Ectodermal cell (in vitro differentiated cells): ENCODE results near the gene IFI27.
A peak's percentile ranks its signal among the peaks of the same experiment; 100 is the strongest.

Experiments
- H3K27ac ChIP-seq: 2 replicates; pipeline ENCODE4 v1.7.0; 2013; ENCODE audit warnings: mild to moderate bottlenecking, low read depth, low read length; ENCODE audit not compliant: insufficient read depth, poor library complexity, severe bottlenecking
- H3K27me3 ChIP-seq: 2 replicates; pipeline ENCODE4 v1.7.0; 2013; ENCODE audit warnings: mild to moderate bottlenecking, low read length; ENCODE audit not compliant: insufficient read depth, control insufficient read depth, poor library complexity, severe bottlenecking
- H3K36me3 ChIP-seq: one replicate; pipeline ENCODE4 v1.7.0; 2013; ENCODE audit warnings: low read length; ENCODE audit not compliant: control insufficient read depth, insufficient read depth
- H3K4me1 ChIP-seq: one replicate; pipeline ENCODE4 v1.7.0; 2013; ENCODE audit warnings: low read length; ENCODE audit not compliant: control insufficient read depth, insufficient read depth
- H3K4me3 ChIP-seq: 2 replicates; pipeline ENCODE4 v1.7.0; 2013; ENCODE audit warnings: low read depth, low read length, control low read depth; ENCODE audit not compliant: insufficient read depth
- H3K9me3 ChIP-seq: 2 replicates; pipeline ENCODE4 v1.7.0; 2013; ENCODE audit warnings: mild to moderate bottlenecking, low read length, moderate library complexity; ENCODE audit not compliant: control insufficient read depth
- WGBS, 2 experiments: methylation state at CpG; one replicate each; pipeline ENCODE4 v1.1.7; 2013; ENCODE audit warnings: missing lambda C conversion rate in 2 of 2; 5-methylcytosine and 5-hydroxymethylcytosine counted together

IFI27 gene

DNA sequence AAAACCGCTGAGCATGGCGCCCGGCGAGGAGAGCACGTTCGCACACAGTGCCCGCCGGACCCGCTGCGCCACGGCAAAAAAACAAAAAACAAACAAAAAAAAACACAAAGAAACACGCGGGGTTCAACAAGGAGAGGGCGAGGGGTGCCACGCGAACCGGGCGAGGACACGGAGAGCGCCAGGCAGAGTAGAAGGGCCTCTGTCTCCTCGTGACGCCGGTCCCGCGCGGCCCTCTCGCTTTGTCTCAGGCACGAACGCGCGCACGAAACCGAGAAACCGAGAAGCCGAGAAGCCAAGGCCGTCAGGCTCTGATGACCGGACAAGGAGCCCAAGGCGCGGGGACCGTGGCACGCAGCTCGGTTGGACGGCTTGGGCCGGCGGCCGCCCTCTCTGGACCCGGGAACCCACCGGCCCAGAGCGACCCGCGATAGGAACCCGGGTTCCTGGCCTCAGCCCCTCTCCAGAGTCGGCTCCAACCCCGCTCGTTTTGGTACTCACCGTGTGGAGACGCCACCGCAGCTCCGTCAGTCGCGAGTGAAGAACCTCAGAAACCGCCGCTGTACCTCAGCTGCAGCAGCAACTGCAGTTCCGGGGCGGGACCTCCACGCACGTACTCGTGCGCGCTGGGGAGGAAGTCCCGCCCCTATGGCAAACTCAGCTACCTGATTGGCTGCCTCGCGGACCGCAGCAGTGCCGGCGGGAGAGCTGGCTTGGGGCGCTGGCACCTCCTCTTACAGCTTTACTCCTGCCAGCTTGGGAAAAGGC lies 29.7 kb upstream of the IFI27 start, which contains the start of the genes DDX24 and IFI27L1:
Gene DDX24 (minus strand): TSS at position 582 of the 765 bp plus-strand sequence. CDS start 1,460 bp downstream, outside the sequence.
Gene IFI27L1 (plus strand): TSS at position 690 of the 765 bp plus-strand sequence. CDS start 15,628 bp downstream, outside the sequence.
- peak within 1 kb of the TSS; percentile 92 for H3K4me3 ChIP-seq
- H3K9me3 ChIP-seq = no peaks in the 10 kb centered on the region
- no peaks in the 10 kb centered on the region for H3K27me3 ChIP-seq
- H3K27ac ChIP-seq = peak within 1 kb of the TSS; percentile 60
- peaks cover 22% of the 10 kb centered on the region for H3K4me1 ChIP-seq
- peaks cover 15% of the 10 kb centered on the region for H3K36me3 ChIP-seq
- 0% methylated on average over 77 of the region's 77 CpGs for WGBS, 2 experiments

DNA sequence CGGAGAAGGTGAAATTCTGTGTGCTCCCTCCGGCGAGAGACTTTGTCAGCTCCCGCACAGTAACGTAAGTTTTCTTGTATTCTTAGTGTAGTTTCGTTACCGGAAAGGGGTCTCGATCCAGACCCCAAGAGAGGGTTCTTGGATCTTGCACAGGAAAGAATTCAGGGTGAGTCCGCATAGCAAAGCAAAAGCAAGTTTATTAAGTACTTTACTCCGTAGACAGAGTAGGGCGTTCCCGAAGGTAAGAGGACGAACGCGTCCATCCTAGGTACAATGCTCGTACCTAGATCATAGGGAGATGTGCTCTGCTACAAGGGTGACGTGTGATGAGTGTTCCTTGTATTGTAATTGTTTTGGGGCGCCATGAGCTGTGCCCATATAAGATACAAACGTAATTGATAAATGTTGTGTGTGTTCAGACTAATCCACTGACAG lies 29.1 kb upstream of the IFI27 start:
- H3K27ac ChIP-seq = no peak overlapping the region
- 4 to 6% methylated on average over 19 of the region's 19 CpGs for WGBS, 2 experiments
- H3K4me3 ChIP-seq = peak overlapping the region; percentile 92
- peaks cover 14% of the 10 kb centered on the region for H3K36me3 ChIP-seq
- no peaks in the 10 kb centered on the region for H3K9me3 ChIP-seq
- H3K4me1 ChIP-seq = peaks cover 22% of the 10 kb centered on the region
- H3K27me3 ChIP-seq = no peaks in the 10 kb centered on the region

DNA sequence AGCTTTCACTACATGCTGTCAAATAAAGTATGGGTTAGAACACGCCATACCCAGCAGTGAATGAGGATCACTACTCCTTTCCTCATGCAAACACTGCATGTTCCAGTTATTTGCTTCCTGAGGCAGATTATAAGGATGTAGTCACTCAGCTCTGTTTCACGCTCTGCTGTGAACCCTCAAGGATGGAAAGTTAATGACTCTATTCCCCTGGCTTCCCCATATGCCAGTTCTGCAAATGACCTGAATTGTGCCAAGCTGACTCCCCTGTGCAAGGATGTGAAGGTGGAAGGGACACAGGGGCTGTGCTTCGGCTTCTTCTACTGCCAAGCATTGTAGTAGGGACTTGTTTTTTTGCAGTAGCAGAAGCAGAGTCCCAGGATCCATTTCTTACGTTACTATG lies 22.6 kb upstream of the IFI27 start:
- Histone ChIP-seq H3K4me3 (no peak overlapping the region), H3K4me1 (no peaks in the 10 kb centered on the region), H3K36me3 (no peaks in the 10 kb centered on the region), H3K27ac (no peak overlapping the region), H3K27me3 (no peaks in the 10 kb centered on the region), H3K9me3 (no peaks in the 10 kb centered on the region)
- WGBS, 2 experiments = 85 to 86% methylated on average over 4 of the region's 4 CpGs

DNA sequence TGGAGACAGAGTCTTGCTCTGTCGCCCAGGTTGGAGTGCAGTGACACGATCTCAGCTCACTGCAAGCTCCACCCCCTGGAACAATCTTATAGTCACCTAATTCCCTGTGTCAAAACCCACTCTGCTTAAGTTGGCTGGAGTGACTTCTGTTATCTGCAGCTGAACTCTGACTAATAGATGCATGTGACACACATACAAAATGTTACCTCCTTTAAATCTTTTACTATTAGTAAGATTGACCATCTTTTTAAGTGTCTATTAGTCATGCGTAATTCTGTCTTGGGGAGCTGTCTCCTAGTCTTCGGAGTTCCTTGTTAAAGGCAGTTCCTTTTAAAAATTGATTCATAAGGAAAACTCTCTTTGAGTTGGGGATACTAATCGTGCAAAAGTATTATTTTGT lies 22.0 kb upstream of the IFI27 start:
- H3K9me3 ChIP-seq = no peaks in the 10 kb centered on the region
- 89 to 92% methylated on average over 4 to 5 of the region's 5 CpGs for WGBS, 2 experiments
- H3K4me3 ChIP-seq = no peak overlapping the region
- H3K36me3 ChIP-seq = no peaks in the 10 kb centered on the region
- H3K4me1 ChIP-seq = no peaks in the 10 kb centered on the region
- H3K27ac ChIP-seq = no peak overlapping the region
- H3K27me3 ChIP-seq = no peaks in the 10 kb centered on the region

DNA sequence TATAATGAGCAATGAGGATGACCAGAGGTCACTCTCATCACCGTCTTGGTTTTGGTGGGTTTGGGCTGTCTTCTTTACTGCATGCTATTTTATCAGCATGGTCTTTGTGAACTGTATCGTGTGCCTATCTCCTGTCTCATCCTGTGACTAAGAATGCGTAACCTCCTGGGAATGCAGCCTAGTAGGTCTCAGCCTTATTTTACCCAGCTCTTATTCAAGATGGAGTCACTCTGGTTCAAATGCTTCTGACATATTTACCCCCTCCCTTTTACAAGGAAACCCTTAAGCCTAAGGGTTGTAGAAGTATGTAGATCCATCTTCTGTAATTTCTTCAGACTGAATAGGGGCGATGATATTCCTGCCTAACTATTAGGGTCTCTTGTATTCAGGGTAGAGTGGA lies 21.1 kb upstream of the IFI27 start:
- Histone ChIP-seq H3K27ac (no peak overlapping the region), H3K9me3 (no peaks in the 10 kb centered on the region), H3K27me3 (no peaks in the 10 kb centered on the region), H3K36me3 (no peaks in the 10 kb centered on the region), H3K4me3 (no peak overlapping the region), H3K4me1 (no peaks in the 10 kb centered on the region)
- 93 to 94% methylated on average over 4 of the region's 4 CpGs for WGBS, 2 experiments

DNA sequence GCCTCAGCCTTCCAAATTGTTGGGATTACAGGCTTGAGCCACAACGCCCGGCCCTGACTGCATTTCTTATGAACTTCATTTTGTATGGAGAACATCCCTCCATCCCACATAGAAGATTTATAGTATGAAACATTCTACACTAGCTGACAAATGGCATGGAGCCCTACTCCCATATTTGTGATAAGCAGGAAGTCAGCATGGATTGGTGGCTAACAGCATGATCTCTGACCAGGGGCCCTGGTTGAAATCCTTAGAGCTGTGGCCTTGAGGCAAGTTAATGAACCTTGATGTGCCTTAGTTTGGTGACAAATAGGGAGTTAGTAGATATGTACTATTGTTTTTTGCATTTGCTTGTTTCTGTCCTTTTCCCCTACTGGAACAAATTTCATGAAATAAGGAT lies 17.1 kb upstream of the IFI27 start:
- Histone ChIP-seq H3K4me1 (no peaks in the 10 kb centered on the region), H3K9me3 (no peaks in the 10 kb centered on the region), H3K27ac (no peak overlapping the region), H3K36me3 (no peaks in the 10 kb centered on the region), H3K4me3 (no peak overlapping the region), H3K27me3 (no peaks in the 10 kb centered on the region)
- 84 to 100% methylated on average over 2 of the region's 2 CpGs for WGBS, 2 experiments

DNA sequence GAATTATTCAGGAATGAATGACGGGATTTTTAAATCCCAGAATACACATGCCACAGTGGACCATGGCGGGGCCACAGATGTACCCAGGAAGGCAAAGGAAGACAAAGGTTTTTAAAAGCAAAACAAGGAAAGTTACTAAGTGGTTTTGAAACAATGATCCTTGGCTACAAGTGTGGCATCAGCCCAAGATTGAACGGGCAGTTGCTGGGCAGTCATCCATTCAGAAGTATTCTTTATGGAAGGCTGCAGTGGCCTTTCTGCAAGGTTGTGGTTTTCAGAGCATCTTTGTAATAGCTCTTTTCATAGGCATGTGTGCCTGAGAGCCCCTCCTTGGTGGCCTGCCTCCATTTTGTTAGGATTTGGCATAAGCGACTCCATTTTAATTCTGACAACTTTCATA lies 13.4 kb upstream of the IFI27 start:
- H3K4me3 ChIP-seq = no peak overlapping the region
- no peaks in the 10 kb centered on the region for H3K4me1 ChIP-seq
- no peak overlapping the region for H3K27ac ChIP-seq
- H3K27me3 ChIP-seq = no peaks in the 10 kb centered on the region
- 92% methylated on average over 4 of the region's 4 CpGs for WGBS, 2 experiments
- no peaks in the 10 kb centered on the region for H3K9me3 ChIP-seq
- H3K36me3 ChIP-seq = no peaks in the 10 kb centered on the region

DNA sequence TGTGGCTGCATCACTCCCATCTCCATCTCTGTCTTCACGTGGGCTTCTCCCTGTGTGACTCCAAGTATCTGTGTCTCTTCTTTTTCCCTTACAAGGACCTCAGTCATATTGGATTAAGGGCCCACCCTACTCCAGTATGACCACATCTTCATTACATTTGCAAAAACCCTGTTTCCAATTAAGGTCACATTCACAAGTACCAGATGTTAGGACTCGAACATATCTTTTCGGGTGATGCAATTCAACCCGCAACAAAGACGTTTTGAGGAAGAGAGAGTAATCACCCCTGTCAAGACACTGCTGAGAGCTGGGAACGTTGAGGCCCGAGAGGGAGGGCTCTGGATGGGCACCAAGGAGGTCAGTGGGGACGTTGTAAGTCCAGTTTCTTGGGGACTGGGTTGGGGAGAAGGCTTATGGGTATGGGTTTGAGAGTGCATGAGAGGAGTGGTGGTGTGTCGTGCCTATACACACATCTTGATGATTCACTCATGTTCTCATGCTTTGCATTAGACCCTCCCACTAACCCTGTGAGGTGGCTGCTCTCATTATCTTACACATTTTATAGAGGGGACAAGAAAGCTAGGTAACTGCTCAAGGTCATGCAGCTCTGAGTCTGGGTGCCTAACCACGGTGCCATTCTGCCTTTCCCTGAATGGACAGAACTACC lies 12.1 kb upstream of the IFI27 start:
- WGBS, 2 experiments = 92 to 95% methylated on average over 10 of the region's 10 CpGs
- H3K27me3 ChIP-seq = no peaks in the 10 kb centered on the region
- no peak overlapping the region for H3K27ac ChIP-seq
- H3K9me3 ChIP-seq = no peaks in the 10 kb centered on the region
- H3K4me1 ChIP-seq = no peaks in the 10 kb centered on the region
- H3K36me3 ChIP-seq = no peaks in the 10 kb centered on the region
- H3K4me3 ChIP-seq = no peak overlapping the region

DNA sequence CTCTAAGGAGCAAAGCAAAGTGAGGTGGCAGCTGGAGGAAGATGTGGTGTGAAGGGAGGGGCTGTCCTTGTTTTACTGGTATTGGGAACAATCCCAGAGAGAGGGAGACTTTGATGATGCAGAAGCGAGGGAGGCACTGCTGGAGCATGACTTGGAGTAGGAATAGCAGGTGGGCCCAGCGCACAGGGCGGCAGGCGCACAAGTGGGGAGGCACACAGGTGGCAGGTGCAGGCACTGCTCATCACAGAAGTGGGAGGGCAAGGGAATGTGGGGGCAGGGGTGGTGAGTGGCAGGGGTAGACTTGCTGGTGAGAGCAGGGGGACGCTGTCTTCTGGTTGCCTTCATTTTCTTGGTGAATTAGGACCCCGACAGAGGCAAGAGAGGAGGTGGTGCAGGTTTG lies 11.5 kb upstream of the IFI27 start:
- whole genome bisulfite sequencing, 2 experiments = 94 to 95% methylated on average over 6 of the region's 6 CpGs
- no peaks in the 10 kb centered on the region for H3K9me3 ChIP-seq
- H3K4me3 ChIP-seq = no peak overlapping the region
- no peaks in the 10 kb centered on the region for H3K36me3 ChIP-seq
- no peaks in the 10 kb centered on the region for H3K4me1 ChIP-seq
- no peak overlapping the region for H3K27ac ChIP-seq
- H3K27me3 ChIP-seq = no peaks in the 10 kb centered on the region

DNA sequence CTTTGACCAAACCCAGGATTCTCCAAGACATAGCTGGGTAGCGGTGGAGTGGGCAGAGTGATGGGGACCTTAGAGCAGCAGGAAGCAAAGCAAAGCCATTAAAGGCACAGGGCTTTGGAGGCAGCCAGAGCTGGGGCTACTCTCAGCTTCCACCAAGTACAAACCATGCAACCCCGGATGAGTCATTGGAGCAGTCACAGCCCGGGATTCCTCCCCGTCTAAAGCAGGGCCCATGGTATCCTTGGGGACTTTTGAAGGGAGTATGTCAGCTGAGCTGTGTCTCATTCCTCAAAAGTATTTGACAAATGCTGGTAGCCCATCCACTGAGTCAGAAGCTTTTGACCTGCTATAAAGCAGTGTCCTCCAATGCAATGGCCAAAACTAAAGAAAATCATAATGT lies 9.7 kb upstream of the IFI27 start:
- Histone ChIP-seq H3K27ac (no peak overlapping the region), H3K9me3 (no peaks in the 10 kb centered on the region), H3K4me3 (no peak overlapping the region), H3K4me1 (no peaks in the 10 kb centered on the region), H3K36me3 (no peaks in the 10 kb centered on the region), H3K27me3 (no peaks in the 10 kb centered on the region)
- WGBS, 2 experiments = 82 to 92% methylated on average over 4 of the region's 4 CpGs
